Pancreas (tissue), 10 donors: ENCODE results near the gene RAET1E. TPM values are rescaled to one million over a fixed set of nuclear protein-coding genes. Genes with fewer than 3 reads are reported as not detected.
"Not testable (repeated sequence)": the region's sequence is repeated elsewhere in the genome, so short reads cannot be mapped to it uniquely, and the experiment has no call there.

Experiments
- ATAC-seq, 4 donors: fragments of 200-7000 bp; cut with Tn5 transposase; one replicate each; pipeline versions ENCODE4 v1.8.0 to v1.9.1; 2020; ENCODE audit warnings: mild to moderate bottlenecking in 4 of 4, moderate library complexity in 4 of 4
- DNase-seq, 6 donors: peaks; one replicate each; pipeline ENCODE4 v3.0.0-alpha.2; 2020
- FAIRE-seq: peaks from 2 replicates; lab custom pipeline; 2012; peaks lifted over from hg19 to GRCh38; lab: Jason Lieb, UNC
- H3K27ac ChIP-seq, 4 donors: fragments of 200-600 bp; sonication (generic); 1 replicate in 3 of 4; 2 replicates in 1 of 4; pipeline versions ENCODE4 v1.5.0 to v1.8.0; 2020
- H3K27me3 ChIP-seq, 4 donors: fragments of 200-600 bp; one replicate each; pipeline ENCODE4 v1.8.0; 2021
- H3K36me3 ChIP-seq, 3 donors: fragments of 200-600 bp; sonication (generic) in 1 of 3; one replicate each; pipeline versions ENCODE4 v1.5.0 to v1.8.0; 2020 to 2021
- H3K4me1 ChIP-seq, 3 donors: fragments of 200-600 bp; one replicate each; pipeline ENCODE4 v1.8.0; 2021
- H3K4me3 ChIP-seq, 4 donors: fragments of 200-600 bp; sonication (generic) in 2 of 4; one replicate each; pipeline versions ENCODE4 v1.5.0 to v1.8.0; 2020 to 2021
- H3K9me3 ChIP-seq, 4 donors: fragments of 200-600 bp; one replicate each; pipeline ENCODE4 v1.8.0; 2021
- CTCF ChIP-seq, 4 donors: fragments of 200-600 bp; sonication (generic) in 3 of 4; IDR thresholded peaks; one replicate each; pipeline versions ENCODE4 v1.5.0 to v1.8.0; 2021; ENCODE audit warnings: antibody characterized with exemption in 4 of 4
- WGBS, 2 donors: extraction: QIAGEN DNeasy Blood & Tissue Kit; methylation state at CpG; one replicate each; pipeline ENCODE4 v1.1.7; 2013; 5-methylcytosine and 5-hydroxymethylcytosine counted together
- intact Hi-C, 3 donors: fragments of 100-400 bp; cut with DNase I; formaldehyde crosslinking; loops; one replicate each; pipeline versions ENCODE4 v1.11.1 to v1.14.2; 2022
- polyA plus RNA-seq, 2 donors: library from polyadenylated mRNA; stranded (reverse); fragments of 200-250 nt; gene quantifications; one replicate each; pipeline ENCODE4 v1.2.3, GENCODE V29; 2013
- total RNA-seq, 6 donors: library from RNA; stranded (reverse); fragmentation: NEBNext Ultra II Directional in 4 of 6; extraction: Animal tissue kit (Norgen Biotek cat#: 25700) in 4 of 6; gene quantifications; one replicate each; pipeline versions ENCODE4 v1.2.1 to v1.2.4, GENCODE V29; 2021 to 2023
- donor health status: healthy with polysubstance abuse.
- donor health status: DM: no; HTN: no; CAD: no; lungs with moderate emphysema.
- donor health status: DM: no; HTN: no; CAD: no.
- donor health status: control.
- donor health status: control.
- donor health status: Bipolar disorder and iron deficiency.
- donor health status: DM: yes; HTN: yes; CAD: no.
- donor health status: DM: no; HTN: no; CAD: no.
- donor health status: DM: no; HTN: no; CAD: no.
- donor health status: DM: yes; HTN: yes; CAD: no.

Gene RAET1E
- total and polyA plus RNA-seq, 8 donors, result 0.09 TPM; not detected in 7

- Histone ChIP-seq H3K4me1 (peaks cover 0 to 12% (median 11%) of the 10 kb centered on the region in 3 donors), H3K9me3 (no peaks in the 10 kb centered on the region), H3K27ac (peak overlapping the region in 1 of 4 donors; percentile 31), H3K27me3 (no peaks in the 10 kb centered on the region), H3K36me3 (peaks cover 0 to 4% (median 0%) of the 10 kb centered on the region in 3 donors), H3K4me3 (no peak overlapping the region)
- intact Hi-C loops, result no loop called here
- no peak for TF ChIP-seq CTCF (IDR thresholded peaks at IDR 0.05)
- FAIRE-seq (no peak), ATAC-seq (no peak), DNase-seq (no peak)
- WGBS, 2 donors, result 44 to 55% methylated on average over 2 of the region's 2 CpGs
These were observed 42.2 kb downstream of the RAET1E start for GRCh38 chr6:149855741-149856140.

- DNase-seq (no peak), ATAC-seq (peak in 3 of 4 donors; percentile 28 to 50 (median 47)), FAIRE-seq (no peak)
- no peaks in the 10 kb centered on the region for H3K9me3 ChIP-seq
- intact Hi-C loops, result no loop called here
- no peaks in the 10 kb centered on the region for H3K27me3 ChIP-seq
- H3K27ac ChIP-seq, result peak overlapping the region in 2 of 4 donors; percentile 21 to 31
- WGBS, 2 donors, result 82 to 83% methylated on average over 5 of the region's 5 CpGs
- peaks cover 0 to 12% (median 11%) of the 10 kb centered on the region in 3 donors for H3K4me1 ChIP-seq
- peaks cover 0 to 4% (median 0%) of the 10 kb centered on the region in 3 donors for H3K36me3 ChIP-seq
- no peak for TF ChIP-seq CTCF (IDR thresholded peaks at IDR 0.05)
- no peak overlapping the region for H3K4me3 ChIP-seq
These were observed 42.8 kb downstream of the RAET1E start for GRCh38 chr6:149855040-149855654.

- Histone ChIP-seq H3K27ac (peak overlapping the region in 1 of 4 donors; percentile 21), H3K4me3 (no peak overlapping the region), H3K27me3 (no peaks in the 10 kb centered on the region), H3K4me1 (peaks cover 0 to 6% (median 5%) of the 10 kb centered on the region in 3 donors), H3K9me3 (no peaks in the 10 kb centered on the region), H3K36me3 (peaks cover 0 to 4% (median 0%) of the 10 kb centered on the region in 3 donors)
- intact Hi-C loops, result no loop called here
- no peak for FAIRE-seq
- no peak for DNase-seq
- 61 to 62% methylated on average over 6 of the region's 6 CpGs for WGBS, 2 donors
- TF ChIP-seq CTCF (IDR thresholded peaks at IDR 0.05), result no peak
- ATAC-seq, result peak in 3 of 4 donors; percentile 44 to 63 (median 55)
These were observed 43.4 kb downstream of the RAET1E start for GRCh38 chr6:149854532-149854931.

- intact Hi-C loops, DNase-seq: not testable (repeated sequence)
- WGBS, 2 donors, result 86 to 91% methylated on average over 4 of the region's 4 CpGs
These were observed 43.9 kb downstream of the RAET1E start for GRCh38 chr6:149854017-149854416.

GRCh38 chr6:149852881-149853280 lies 45.0 kb downstream of the RAET1E start:
- WGBS, 2 donors, result 90 to 95% methylated on average over 12 of the region's 12 CpGs
- intact Hi-C loops, result no loop called here
- Histone ChIP-seq H3K9me3 (no peaks in the 10 kb centered on the region), H3K36me3 (peaks cover 0 to 4% (median 0%) of the 10 kb centered on the region in 3 donors), H3K4me3 (no peak overlapping the region), H3K27me3 (no peaks in the 10 kb centered on the region), H3K4me1 (peaks cover 0 to 3% (median 0%) of the 10 kb centered on the region in 3 donors), H3K27ac (no peak overlapping the region)
- ATAC-seq (no peak), FAIRE-seq (no peak), DNase-seq (no peak)
- TF ChIP-seq CTCF (IDR thresholded peaks at IDR 0.05), result no peak

More at GRCh38 chr6:149854017-149854416, 43.9 kb downstream of the RAET1E start:
- not testable (repeated sequence) for H3K27me3 ChIP-seq, H3K36me3 ChIP-seq, ATAC-seq, FAIRE-seq, H3K4me1 ChIP-seq, H3K27ac ChIP-seq, H3K4me3 ChIP-seq, H3K9me3 ChIP-seq
